Measurements from ENCODE around the gene PTPRH.

Gene PTPRH

GRCh38 chr19:55246462-55247451 is 37.5 kb upstream of the PTPRH start:
- DNase-seq, result no peak

- DNase-seq, result no peak
These were observed 36.1 kb upstream of the PTPRH start for GRCh38 chr19:55245236-55245904.

GRCh38 chr19:55244004-55244680 is 34.8 kb upstream of the PTPRH start:
- DNase-seq, result no peak

GRCh38 chr19:55242517-55242916 is 33.2 kb upstream of the PTPRH start:
- DNase-seq, result no peak

GRCh38 chr19:55241935-55242464 is 32.7 kb upstream of the PTPRH start:
- no peak for DNase-seq

- no peak for DNase-seq
These were observed 32.0 kb upstream of the PTPRH start for GRCh38 chr19:55241143-55241934.

- DNase-seq, result no peak
These were observed 31.4 kb upstream of the PTPRH start for GRCh38 chr19:55240713-55241020.

- no peak for DNase-seq
These were observed 29.7 kb upstream of the PTPRH start for GRCh38 chr19:55239004-55239403.

GRCh38 chr19:55238030-55238429 is 28.7 kb upstream of the PTPRH start:
- no peak for DNase-seq

GRCh38 chr19:55232986-55233385 is 23.7 kb upstream of the PTPRH start:
- DNase-seq, result no peak

GRCh38 chr19:55232286-55232602 is 22.9 kb upstream of the PTPRH start:
- no peak for DNase-seq

- no peak for DNase-seq
These were observed 22.3 kb upstream of the PTPRH start for GRCh38 chr19:55231391-55232285.

GRCh38 chr19:55230780-55231179 is 21.5 kb upstream of the PTPRH start:
- DNase-seq, result no peak

- no peak for DNase-seq
These were observed 21.0 kb upstream of the PTPRH start for GRCh38 chr19:55230329-55230728.

GRCh38 chr19:55229789-55230182 is 20.5 kb upstream of the PTPRH start:
- no peak for DNase-seq

- DNase-seq, result no peak
These were observed 20.0 kb upstream of the PTPRH start for GRCh38 chr19:55229145-55229788.

GRCh38 chr19:55228403-55229031 is 19.2 kb upstream of the PTPRH start, which contains the start of gene TMEM86B:
TSS of gene TMEM86B (minus strand) at chr19:55228763. CDS start at chr19:55228741, 22 bp downstream.
- no peak for DNase-seq

GRCh38 chr19:55228015-55228391 is 18.7 kb upstream of the PTPRH start:
- no peak for DNase-seq

- DNase-seq, result no peak
These were observed 18.1 kb upstream of the PTPRH start for GRCh38 chr19:55227241-55228014.

GRCh38 chr19:55226788-55227187 is 17.5 kb upstream of the PTPRH start:
- DNase-seq, result no peak
